HFF-Myc (cell line): ENCODE results near the gene PPP1R16B.

Experiments
- DNase-seq: peaks from one replicate; pipeline ENCODE4 v3.0.0-alpha.2; 2011; ENCODE audit warnings: low read depth; ENCODE audit errors: extremely low read depth
- H3K4me3 ChIP-seq: replicated peaks from 2 replicates; pipeline ENCODE4 v1.5.1; 2011; ENCODE audit warnings: low read depth, mild to moderate bottlenecking, control low read depth, low read length
- CTCF ChIP-seq: IDR thresholded peaks from 2 replicates; pipeline ENCODE4 v1.5.1; 2012; ENCODE audit warnings: mild to moderate bottlenecking, low read depth, low read length, control low read depth; ENCODE audit errors: missing control alignments

PPP1R16B gene

DNA sequence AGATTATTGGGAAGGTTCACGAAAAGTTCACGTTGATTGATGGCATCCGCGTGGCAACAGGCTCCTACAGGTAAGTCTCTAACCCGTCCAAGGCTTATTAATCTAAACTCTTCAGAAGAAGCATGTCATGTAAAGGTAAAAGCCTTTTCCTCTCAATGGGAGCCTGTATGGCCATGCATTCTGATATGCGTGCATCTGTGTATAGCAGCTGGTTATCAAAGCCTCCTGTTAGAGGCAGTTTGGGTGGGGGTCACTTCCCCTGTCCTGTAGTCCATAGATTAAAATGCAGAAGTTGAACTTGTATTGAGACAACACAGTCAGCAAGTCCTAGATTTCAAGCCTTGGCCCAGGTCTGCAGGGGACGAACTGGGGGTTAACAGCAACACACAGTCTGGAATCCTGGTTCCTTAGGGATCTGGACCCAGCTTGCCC, 142.4 kb downstream of the PPP1R16B start:
- DNase-seq = no peak
- no peak for TF ChIP-seq CTCF
- H3K4me3 ChIP-seq = no peak overlapping the region

GRCh38 chr20:38950254-38950653, 144.8 kb downstream of the PPP1R16B start:
- no peak for DNase-seq
- TF ChIP-seq CTCF = no peak
- H3K4me3 ChIP-seq = no peak overlapping the region

DNA sequence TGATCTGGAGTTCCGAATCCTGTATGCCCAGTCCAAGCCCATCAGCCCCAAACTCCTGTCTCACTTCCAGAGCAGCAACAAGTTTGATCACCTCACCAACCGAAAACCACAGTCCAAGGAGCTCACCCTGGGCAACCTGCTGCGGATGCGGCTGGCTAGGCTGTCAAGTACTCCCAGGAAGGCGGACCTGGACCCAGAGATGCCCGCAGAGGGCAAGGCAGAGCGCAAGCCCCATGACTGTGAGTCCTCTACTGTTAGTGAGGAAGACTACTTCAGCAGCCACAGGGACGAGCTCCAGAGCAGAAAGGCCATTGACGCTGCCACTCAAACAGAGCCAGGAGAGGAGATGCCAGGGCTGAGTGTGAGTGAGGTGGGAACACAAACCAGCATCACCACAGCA, 146.1 kb downstream of the PPP1R16B start:
- no peak for TF ChIP-seq CTCF
- no peak overlapping the region for H3K4me3 ChIP-seq
- DNase-seq = no peak

GRCh38 chr20:38952153-38952552, 146.7 kb downstream of the PPP1R16B start:
- no peak for DNase-seq
- TF ChIP-seq CTCF = no peak
- H3K4me3 ChIP-seq = no peak overlapping the region

- DNase-seq = no peak
These were observed 148.3 kb downstream of the PPP1R16B start for GRCh38 chr20:38953630-38954340.

DNA sequence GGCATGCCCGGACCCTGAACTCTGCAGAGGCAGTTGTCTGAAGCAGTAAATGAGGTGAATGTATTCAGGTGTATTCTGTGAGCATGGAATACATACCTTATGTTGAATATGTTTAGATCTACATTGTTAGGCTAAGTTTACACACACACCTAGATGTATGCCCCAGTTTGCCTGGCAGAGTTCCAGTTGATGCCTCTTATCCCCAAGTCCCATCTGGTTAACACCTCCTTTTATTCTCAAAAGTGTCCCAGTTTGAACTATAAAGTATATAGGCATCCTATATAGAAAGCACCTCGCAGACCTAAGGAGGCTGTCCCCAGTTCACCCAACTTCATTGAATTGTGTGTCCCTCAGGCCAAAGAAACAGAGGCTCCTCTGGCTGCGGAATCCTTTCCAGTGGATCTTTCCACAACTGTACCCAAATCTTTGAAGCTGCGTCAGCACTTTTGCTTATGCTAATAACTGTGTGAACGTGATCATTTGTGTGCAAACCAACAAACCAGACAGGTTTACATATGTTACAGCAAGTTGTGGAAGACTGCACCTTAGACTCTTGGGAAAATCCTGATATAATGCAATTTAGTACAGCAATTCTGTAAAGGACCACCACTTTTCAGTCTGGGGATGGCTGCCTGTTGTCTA, 151.9 kb downstream of the PPP1R16B start:
- DNase-seq = no peak
- H3K4me3 ChIP-seq = no peak overlapping the region
- no peak for TF ChIP-seq CTCF

More at GRCh38 chr20:38953630-38954340, 148.3 kb downstream of the PPP1R16B start:
- no peak for TF ChIP-seq CTCF
- H3K4me3 ChIP-seq = no peak overlapping the region
